SK-N-SH (cell line): ENCODE results near the gene IFNA14. TPM values are rescaled to one million over a fixed set of nuclear protein-coding genes. Genes with fewer than 3 reads are reported as not detected.

Experiments used
- CTCF ChIA-PET: fragments of 300-600, 350-600 bp; formaldehyde crosslinking; extraction: SDS; loops from one replicate; lab custom pipeline; 2021; lab: Yijun Ruan, JAX
- POLR2A ChIA-PET: fragments of 350-600 bp; sonication (Branson Sonifier 250); formaldehyde crosslinking; extraction: SDS; loops from one replicate; lab custom pipeline; 2020; ENCODE audit warnings: antibody characterized with exemption, inconsistent platforms; lab: Yijun Ruan, JAX
- DNase-seq: peaks from one replicate; pipeline ENCODE4 v3.0.0; 2012
- H2AFZ ChIP-seq: fragments of 200-600 bp; sonication (generic); 2 replicates; pipeline ENCODE4 v1.8.1; 2016; ENCODE audit warnings: antibody characterized with exemption, mild to moderate bottlenecking, low read depth
- H3F3A ChIP-seq: fragments of 200-600 bp; sonication (generic); replicated peaks from 2 replicates; pipeline ENCODE3; 2016; ENCODE audit warnings: antibody characterized with exemption, mild to moderate bottlenecking; ENCODE audit not compliant: insufficient read depth
- H3K27ac ChIP-seq, 2 experiments: fragments of 200-500 bp in 1 of 2; fragments of 200-600 bp in 1 of 2; sonication (Bioruptor generic) in 1 of 2; sonication (generic), shearing (Covaris generic) in 1 of 2; 2 replicates each; pipeline versions ENCODE4 v1.5.1 to v1.6.1; 2014 to 2016; ENCODE audit warnings: low read depth in 2 of 2, inconsistent platforms in 1 of 2, low read length in 1 of 2, mild to moderate bottlenecking in 1 of 2, mixed read lengths in 1 of 2
- H3K27me3 ChIP-seq: fragments of 200-600 bp; sonication (generic), shearing (Covaris generic); 2 replicates; pipeline ENCODE4 v1.6.1; 2016; ENCODE audit warnings: mixed run types; ENCODE audit not compliant: insufficient read depth
- H3K36me3 ChIP-seq, 2 experiments: fragments of 200-500 bp in 1 of 2; fragments of 200-600 bp in 1 of 2; sonication (Bioruptor generic) in 1 of 2; sonication (generic) in 1 of 2; replicated peaks in 1 of 2; 2 replicates each; pipeline versions ENCODE3 to v1.5.1; 2014 to 2016; ENCODE audit warnings: low read length in 1 of 2, mild to moderate bottlenecking in 1 of 2; ENCODE audit not compliant: insufficient read depth in 2 of 2, control insufficient read depth in 1 of 2
- H3K4me1 ChIP-seq, 2 experiments: fragments of 200-500 bp in 1 of 2; fragments of 200-600 bp in 1 of 2; sonication (Bioruptor generic) in 1 of 2; sonication (generic), shearing (Covaris generic) in 1 of 2; 2 replicates each; pipeline versions ENCODE4 v1.5.1 to v1.6.1; 2014 to 2016; ENCODE audit warnings: low read depth in 1 of 2, low read length in 1 of 2, mixed run types in 1 of 2; ENCODE audit not compliant: insufficient read depth in 2 of 2, control insufficient read depth in 1 of 2
- H3K4me2 ChIP-seq: fragments of 200-600 bp; sonication (generic), shearing (Covaris generic); 2 replicates; pipeline ENCODE4 v1.6.1; 2017; ENCODE audit warnings: mixed run types
- H3K4me3 ChIP-seq, 2 experiments: fragments of 200-500 bp in 1 of 2; fragments of 200-600 bp in 1 of 2; sonication (Bioruptor generic) in 1 of 2; sonication (generic), shearing (Covaris generic) in 1 of 2; 2 replicates each; pipeline versions ENCODE4 v1.5.1 to v1.8.1; 2014 to 2016; ENCODE audit warnings: low read depth in 2 of 2, inconsistent platforms in 1 of 2, low read length in 1 of 2, mild to moderate bottlenecking in 1 of 2, mixed read lengths in 1 of 2, moderate library complexity in 1 of 2
- H3K79me2 ChIP-seq: fragments of 200-600 bp; sonication (generic); 2 replicates; pipeline ENCODE4 v1.8.1; 2017; ENCODE audit warnings: mild to moderate bottlenecking; ENCODE audit not compliant: insufficient read depth
- H3K9ac ChIP-seq: fragments of 200-600 bp; sonication (generic); 2 replicates; pipeline ENCODE4 v1.6.1; 2017; ENCODE audit warnings: mixed run types
- H3K9me2 ChIP-seq: fragments of 200-600 bp; sonication (generic); 2 replicates; pipeline ENCODE4 v1.6.1; 2017; ENCODE audit warnings: mixed run types
- H3K9me3 ChIP-seq: fragments of 200-600 bp; sonication (generic); 2 replicates; pipeline ENCODE4 v1.6.1; 2017; ENCODE audit warnings: mixed run types, mild to moderate bottlenecking, moderate library complexity
- H4K20me1 ChIP-seq: fragments of 200-600 bp; sonication (generic); 2 replicates; pipeline ENCODE4 v1.6.1; 2017; ENCODE audit warnings: mild to moderate bottlenecking, mixed run types; ENCODE audit not compliant: insufficient read depth
- FOXJ3 ChIP-seq: sonication (generic); formaldehyde crosslinking; IDR thresholded peaks from 2 replicates; pipeline ENCODE4 v1.5.1; 2020; ENCODE audit warnings: mild to moderate bottlenecking, missing genetic modification reagents
- GATA2 ChIP-seq: sonication (generic); formaldehyde crosslinking; IDR thresholded peaks from 2 replicates; pipeline ENCODE4 v1.5.0; 2020; ENCODE audit warnings: mild to moderate bottlenecking, missing genetic modification reagents
- MEF2A ChIP-seq: IDR thresholded peaks from 2 replicates; pipeline ENCODE4 v1.4.0; 2012; ENCODE audit warnings: low read depth, borderline replicate concordance
- MXI1 ChIP-seq: IDR thresholded peaks from 2 replicates; pipeline ENCODE4 v1.6.1; 2012; ENCODE audit warnings: mild to moderate bottlenecking, low read depth, low read length, improper control_type of control experiment
- POLR2AphosphoS5 ChIP-seq: IDR thresholded peaks from 2 replicates; pipeline ENCODE4 v1.6.1; 2012; ENCODE audit warnings: low read depth, low read length
- RFX5 ChIP-seq: IDR thresholded peaks from 2 replicates; pipeline ENCODE4 v1.6.1; 2012; ENCODE audit warnings: mild to moderate bottlenecking, improper control_type of control experiment, low read length
- WGBS: methylation state at CpG from one replicate; pipeline ENCODE4 v1.1.6; 2017; ENCODE audit warnings: low lambda C conversion rate; 5-methylcytosine and 5-hydroxymethylcytosine counted together
- polyA plus RNA-seq, 3 experiments: library from polyadenylated mRNA; depleted of rRNA; stranded (reverse); fragments of >200 nt; gene quantifications; 2 replicates each; pipeline ENCODE4 v1.2.3, GENCODE V29; 2012
- TF ChIP-seq, protein P1 (sequence below): fragments of 200-600 bp; sonication (generic); IDR thresholded peaks from 2 replicates; pipeline ENCODE4 v1.6.1; 2017; ENCODE audit warnings: antibody characterized with exemption, mild to moderate bottlenecking, moderate library complexity
- TF ChIP-seq, protein P2 (sequence below): fragments of 150-350 bp; IDR thresholded peaks from 2 replicates; pipeline ENCODE4 v1.6.1; 2017; ENCODE audit warnings: antibody characterized with exemption, low read length, low read depth, borderline replicate concordance
- TF ChIP-seq, protein P3 (sequence below): fragments of 150-350 bp; IDR thresholded peaks from 2 replicates; pipeline ENCODE4 v1.6.1; 2016; ENCODE audit warnings: mild to moderate bottlenecking, low read depth, low read length
- TF ChIP-seq, protein P4 (sequence below): IDR thresholded peaks from 2 replicates; pipeline ENCODE4 v1.4.0; 2012; ENCODE audit warnings: low read depth

IFNA14 gene
- polyA plus RNA-seq, 1 of the 3 experiments (the other 2 are of a cell fraction): not detected

DNA sequence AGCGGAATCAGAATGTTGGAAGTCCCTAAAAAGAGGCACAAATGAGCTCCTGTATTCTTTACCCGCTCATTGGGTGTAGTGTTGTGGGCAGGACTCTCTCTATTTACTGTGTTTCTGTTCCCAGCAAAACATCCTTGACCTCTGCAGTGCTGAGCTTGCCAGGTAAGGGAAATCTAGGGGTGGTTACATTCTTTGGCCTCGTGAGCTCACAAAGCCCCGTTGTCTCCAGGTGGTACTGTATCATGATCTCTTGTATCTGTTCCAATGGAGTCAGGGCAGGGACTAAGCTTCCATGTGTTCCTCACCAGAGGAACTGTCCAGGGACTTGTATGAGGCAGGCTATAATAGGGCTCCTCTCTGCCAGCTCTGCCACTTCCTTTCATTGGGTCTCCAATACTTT lies 11.8 kb upstream of the IFNA14 start:
- DNase-seq: no peak
- POLR2A ChIA-PET: no interaction called here
- H3K4me1 ChIP-seq: no peaks in the 10 kb centered on the region
- no peaks in the 10 kb centered on the region for H3K9me2 ChIP-seq
- no peak overlapping the region for H3K4me3 ChIP-seq
- H2AFZ ChIP-seq: no peak overlapping the region
- H3K79me2 ChIP-seq: no peaks in the 10 kb centered on the region
- no peak overlapping the region for H3K9ac ChIP-seq
- no peak overlapping the region for H3K4me2 ChIP-seq
- no peak overlapping the region for H3K27ac ChIP-seq
- no peaks in the 10 kb centered on the region for H4K20me1 ChIP-seq
- WGBS: 4% methylated on average over 4 of the region's 4 CpGs
- CTCF ChIA-PET: interaction anchor here (0.9 to 1.7 kb wide), 4 partner anchors 10 to 146 kb away, joined by 3 to 14 read pairs (median 4); no protein-coding TSS in a partner anchor
- H3K36me3 ChIP-seq: no peaks in the 10 kb centered on the region
- TF ChIP-seq, protein P1, sequence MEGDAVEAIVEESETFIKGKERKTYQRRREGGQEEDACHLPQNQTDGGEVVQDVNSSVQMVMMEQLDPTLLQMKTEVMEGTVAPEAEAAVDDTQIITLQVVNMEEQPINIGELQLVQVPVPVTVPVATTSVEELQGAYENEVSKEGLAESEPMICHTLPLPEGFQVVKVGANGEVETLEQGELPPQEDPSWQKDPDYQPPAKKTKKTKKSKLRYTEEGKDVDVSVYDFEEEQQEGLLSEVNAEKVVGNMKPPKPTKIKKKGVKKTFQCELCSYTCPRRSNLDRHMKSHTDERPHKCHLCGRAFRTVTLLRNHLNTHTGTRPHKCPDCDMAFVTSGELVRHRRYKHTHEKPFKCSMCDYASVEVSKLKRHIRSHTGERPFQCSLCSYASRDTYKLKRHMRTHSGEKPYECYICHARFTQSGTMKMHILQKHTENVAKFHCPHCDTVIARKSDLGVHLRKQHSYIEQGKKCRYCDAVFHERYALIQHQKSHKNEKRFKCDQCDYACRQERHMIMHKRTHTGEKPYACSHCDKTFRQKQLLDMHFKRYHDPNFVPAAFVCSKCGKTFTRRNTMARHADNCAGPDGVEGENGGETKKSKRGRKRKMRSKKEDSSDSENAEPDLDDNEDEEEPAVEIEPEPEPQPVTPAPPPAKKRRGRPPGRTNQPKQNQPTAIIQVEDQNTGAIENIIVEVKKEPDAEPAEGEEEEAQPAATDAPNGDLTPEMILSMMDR: no peak
- no peak for TF ChIP-seq POLR2AphosphoS5
- TF ChIP-seq FOXJ3 (CRISPR knock-in tag): no peak
- TF ChIP-seq RFX5: no peak
- TF ChIP-seq, protein P2, sequence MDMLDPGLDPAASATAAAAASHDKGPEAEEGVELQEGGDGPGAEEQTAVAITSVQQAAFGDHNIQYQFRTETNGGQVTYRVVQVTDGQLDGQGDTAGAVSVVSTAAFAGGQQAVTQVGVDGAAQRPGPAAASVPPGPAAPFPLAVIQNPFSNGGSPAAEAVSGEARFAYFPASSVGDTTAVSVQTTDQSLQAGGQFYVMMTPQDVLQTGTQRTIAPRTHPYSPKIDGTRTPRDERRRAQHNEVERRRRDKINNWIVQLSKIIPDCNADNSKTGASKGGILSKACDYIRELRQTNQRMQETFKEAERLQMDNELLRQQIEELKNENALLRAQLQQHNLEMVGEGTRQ: no peak
- TF ChIP-seq MXI1: no peak
- TF ChIP-seq MEF2A: no peak
- TF ChIP-seq GATA2 (CRISPR knock-in tag): no peak
- TF ChIP-seq, protein P3, sequence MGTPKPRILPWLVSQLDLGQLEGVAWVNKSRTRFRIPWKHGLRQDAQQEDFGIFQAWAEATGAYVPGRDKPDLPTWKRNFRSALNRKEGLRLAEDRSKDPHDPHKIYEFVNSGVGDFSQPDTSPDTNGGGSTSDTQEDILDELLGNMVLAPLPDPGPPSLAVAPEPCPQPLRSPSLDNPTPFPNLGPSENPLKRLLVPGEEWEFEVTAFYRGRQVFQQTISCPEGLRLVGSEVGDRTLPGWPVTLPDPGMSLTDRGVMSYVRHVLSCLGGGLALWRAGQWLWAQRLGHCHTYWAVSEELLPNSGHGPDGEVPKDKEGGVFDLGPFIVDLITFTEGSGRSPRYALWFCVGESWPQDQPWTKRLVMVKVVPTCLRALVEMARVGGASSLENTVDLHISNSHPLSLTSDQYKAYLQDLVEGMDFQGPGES: no peak
- TF ChIP-seq, protein P4, sequence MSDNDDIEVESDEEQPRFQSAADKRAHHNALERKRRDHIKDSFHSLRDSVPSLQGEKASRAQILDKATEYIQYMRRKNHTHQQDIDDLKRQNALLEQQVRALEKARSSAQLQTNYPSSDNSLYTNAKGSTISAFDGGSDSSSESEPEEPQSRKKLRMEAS: no peak
- TF ChIP-seq, all 33 proteins: peak for 0
- peaks cover 6% of the 10 kb centered on the region; the same call in 1 of the 2 replicates for H3K27me3 ChIP-seq
- H3F3A ChIP-seq: no peaks in the 10 kb centered on the region
- H3K9me3 ChIP-seq: no peaks in the 10 kb centered on the region

DNA sequence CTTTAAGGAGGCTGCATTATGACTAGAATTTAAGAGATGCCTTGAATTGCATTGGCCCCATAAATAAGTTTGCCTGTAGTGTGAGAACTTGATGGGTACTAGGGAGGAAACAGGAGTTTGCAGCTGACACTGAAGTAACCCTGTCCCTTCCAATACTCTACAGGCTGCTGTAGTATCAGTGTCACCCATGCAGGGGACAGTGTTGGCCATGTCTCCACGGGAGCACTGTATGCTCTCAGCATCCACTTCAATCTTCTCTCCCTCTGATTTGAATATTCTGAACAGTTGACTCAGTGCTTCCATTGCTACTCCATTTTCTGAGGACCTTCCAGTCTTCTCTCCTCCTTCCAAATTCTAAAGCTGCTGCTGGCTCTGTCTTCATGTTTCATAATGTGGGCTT lies 11.4 kb upstream of the IFNA14 start:
- POLR2A ChIA-PET: no interaction called here
- no peak for DNase-seq
- Histone ChIP-seq H3K27me3 (peaks cover 2% of the 10 kb centered on the region; the same call in 1 of the 2 replicates), H4K20me1 (no peaks in the 10 kb centered on the region), H3F3A (no peaks in the 10 kb centered on the region), H2AFZ (no peak overlapping the region), H3K9me2 (no peaks in the 10 kb centered on the region), H3K27ac (no peak overlapping the region), H3K9me3 (no peaks in the 10 kb centered on the region), H3K4me2 (no peak overlapping the region), H3K4me1 (no peaks in the 10 kb centered on the region), H3K4me3 (no peak overlapping the region), H3K79me2 (no peaks in the 10 kb centered on the region), H3K9ac (no peak overlapping the region), H3K36me3 (no peaks in the 10 kb centered on the region)
- CTCF ChIA-PET: interaction anchor here (0.9 to 1.7 kb wide), 5 partner anchors 11 to 147 kb away, joined by 3 to 14 read pairs (median 3); no protein-coding TSS in a partner anchor
- 0% methylated on average over 1 of the region's 1 CpG for WGBS
- no peak for TF ChIP-seq RFX5
